PFSK-1 (cell line): ENCODE results near the gene PLOD3.

Experiments used
- FOXP2 ChIP-seq: optimal IDR thresholded peaks from 2 replicates; pipeline ENCODE3; 2011; ENCODE audit warnings: borderline replicate concordance, control low read depth, inconsistent platforms; ENCODE audit not compliant: insufficient read depth; ENCODE audit errors: extremely low read length, extremely low read depth
- POLR2AphosphoS5 ChIP-seq: IDR thresholded peaks from 2 replicates; pipeline ENCODE4 v1.6.1; 2012; ENCODE audit warnings: low read depth, mild to moderate bottlenecking, control low read depth, low read length, moderate library complexity
- SIN3A ChIP-seq: IDR thresholded peaks from 2 replicates; pipeline ENCODE4 v1.6.1; 2012; ENCODE audit warnings: mild to moderate bottlenecking, low read length, moderate library complexity, borderline replicate concordance; ENCODE audit not compliant: insufficient read depth
- TAF1 ChIP-seq: IDR thresholded peaks from 2 replicates; pipeline ENCODE4 v1.6.1; 2012; ENCODE audit warnings: low read length, control low read depth, borderline replicate concordance; ENCODE audit not compliant: insufficient read depth
- TF ChIP-seq, protein P1 (sequence below), 2 experiments: IDR thresholded peaks; 2 replicates each; pipeline versions ENCODE4 v1.6.1 to v1.8.0; 2011 to 2012; ENCODE audit warnings: low read depth in 2 of 2, low read length in 2 of 2, control low read depth in 1 of 2, inconsistent platforms in 1 of 2, mild to moderate bottlenecking in 1 of 2, moderate library complexity in 1 of 2; ENCODE audit not compliant: insufficient read depth in 1 of 2

Gene PLOD3

DNA sequence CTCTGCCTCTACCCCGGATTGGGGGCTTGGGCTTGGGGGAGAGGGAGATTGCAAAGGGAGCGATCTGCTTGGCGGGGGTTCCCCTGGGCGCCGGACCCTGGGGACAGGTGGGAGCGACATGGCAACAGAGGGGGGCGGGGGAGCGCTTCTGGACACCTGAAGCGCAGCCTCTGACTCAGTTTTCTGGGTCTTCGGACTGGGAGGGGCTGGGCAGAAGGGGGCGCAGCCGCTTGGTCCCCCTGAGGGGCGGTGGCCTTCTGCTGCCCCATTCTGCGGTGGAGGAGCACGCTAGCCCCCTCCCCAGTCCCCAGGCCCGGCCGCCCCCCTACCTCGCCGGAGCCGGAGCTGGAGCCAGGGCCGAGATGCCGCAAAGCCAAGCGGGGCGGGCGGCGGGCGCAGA lies 37.7 kb downstream of the PLOD3 start:
- TF ChIP-seq POLR2AphosphoS5 (no peak), TAF1 (no peak), FOXP2 (no peak), SIN3A (no peak)
- TF ChIP-seq, protein P1, sequence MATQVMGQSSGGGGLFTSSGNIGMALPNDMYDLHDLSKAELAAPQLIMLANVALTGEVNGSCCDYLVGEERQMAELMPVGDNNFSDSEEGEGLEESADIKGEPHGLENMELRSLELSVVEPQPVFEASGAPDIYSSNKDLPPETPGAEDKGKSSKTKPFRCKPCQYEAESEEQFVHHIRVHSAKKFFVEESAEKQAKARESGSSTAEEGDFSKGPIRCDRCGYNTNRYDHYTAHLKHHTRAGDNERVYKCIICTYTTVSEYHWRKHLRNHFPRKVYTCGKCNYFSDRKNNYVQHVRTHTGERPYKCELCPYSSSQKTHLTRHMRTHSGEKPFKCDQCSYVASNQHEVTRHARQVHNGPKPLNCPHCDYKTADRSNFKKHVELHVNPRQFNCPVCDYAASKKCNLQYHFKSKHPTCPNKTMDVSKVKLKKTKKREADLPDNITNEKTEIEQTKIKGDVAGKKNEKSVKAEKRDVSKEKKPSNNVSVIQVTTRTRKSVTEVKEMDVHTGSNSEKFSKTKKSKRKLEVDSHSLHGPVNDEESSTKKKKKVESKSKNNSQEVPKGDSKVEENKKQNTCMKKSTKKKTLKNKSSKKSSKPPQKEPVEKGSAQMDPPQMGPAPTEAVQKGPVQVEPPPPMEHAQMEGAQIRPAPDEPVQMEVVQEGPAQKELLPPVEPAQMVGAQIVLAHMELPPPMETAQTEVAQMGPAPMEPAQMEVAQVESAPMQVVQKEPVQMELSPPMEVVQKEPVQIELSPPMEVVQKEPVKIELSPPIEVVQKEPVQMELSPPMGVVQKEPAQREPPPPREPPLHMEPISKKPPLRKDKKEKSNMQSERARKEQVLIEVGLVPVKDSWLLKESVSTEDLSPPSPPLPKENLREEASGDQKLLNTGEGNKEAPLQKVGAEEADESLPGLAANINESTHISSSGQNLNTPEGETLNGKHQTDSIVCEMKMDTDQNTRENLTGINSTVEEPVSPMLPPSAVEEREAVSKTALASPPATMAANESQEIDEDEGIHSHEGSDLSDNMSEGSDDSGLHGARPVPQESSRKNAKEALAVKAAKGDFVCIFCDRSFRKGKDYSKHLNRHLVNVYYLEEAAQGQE (IDR thresholded peaks at IDR 0.05; ENCODE audit: insufficient read depth in 1 of 2, low read depth in 2 of 2, low read length in 2 of 2), result no peak

DNA sequence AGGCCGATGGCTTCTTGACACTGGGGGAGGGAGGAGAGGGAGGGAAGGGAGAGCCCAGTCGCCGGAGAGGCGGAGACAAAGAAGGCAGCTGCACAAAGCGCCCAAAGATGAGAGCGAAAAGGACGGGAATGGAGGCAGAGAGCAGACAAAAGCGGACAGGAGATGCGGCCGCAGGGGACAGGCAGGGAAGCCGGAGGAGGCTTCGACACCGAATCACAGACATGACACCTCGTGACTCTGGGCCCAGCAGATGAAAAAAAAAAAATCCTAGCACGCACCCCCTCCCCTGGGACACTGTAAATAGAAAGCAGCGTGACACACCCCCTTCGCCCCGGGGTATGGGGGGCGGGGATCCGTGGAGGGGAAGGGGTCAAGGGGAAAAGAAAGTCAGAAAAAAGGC lies 38.3 kb downstream of the PLOD3 start:
- no peak for TF ChIP-seq POLR2AphosphoS5
- TF ChIP-seq, protein P1 (IDR thresholded peaks at IDR 0.05; ENCODE audit: insufficient read depth in 1 of 2, low read depth in 2 of 2, low read length in 2 of 2), result no peak
- no peak for TF ChIP-seq SIN3A
- TF ChIP-seq FOXP2, result no peak
- no peak for TF ChIP-seq TAF1

DNA sequence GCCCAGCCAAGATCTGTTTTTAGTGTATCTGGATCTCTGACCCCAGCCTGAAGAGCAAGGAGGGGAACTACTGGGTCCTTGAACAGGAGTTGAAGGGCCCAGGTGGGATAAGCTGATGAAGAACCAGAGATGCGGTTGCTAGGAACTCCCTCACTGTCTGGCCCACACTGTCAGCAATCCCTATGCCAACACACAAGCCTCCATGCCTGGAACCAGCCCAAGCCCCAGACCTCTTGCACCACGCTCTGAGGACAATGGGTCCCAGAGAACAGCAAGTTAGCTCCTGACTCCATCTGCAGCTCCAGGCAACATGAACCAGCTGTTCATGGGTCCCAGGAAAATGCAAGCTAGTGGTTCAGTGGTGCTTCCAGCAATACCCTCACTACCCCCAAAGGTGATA lies 39.7 kb downstream of the PLOD3 start:
- TF ChIP-seq, protein P1 (IDR thresholded peaks at IDR 0.05; ENCODE audit: insufficient read depth in 1 of 2, low read depth in 2 of 2, low read length in 2 of 2), result no peak
- TF ChIP-seq POLR2AphosphoS5 (no peak), FOXP2 (no peak), SIN3A (no peak), TAF1 (no peak)

DNA sequence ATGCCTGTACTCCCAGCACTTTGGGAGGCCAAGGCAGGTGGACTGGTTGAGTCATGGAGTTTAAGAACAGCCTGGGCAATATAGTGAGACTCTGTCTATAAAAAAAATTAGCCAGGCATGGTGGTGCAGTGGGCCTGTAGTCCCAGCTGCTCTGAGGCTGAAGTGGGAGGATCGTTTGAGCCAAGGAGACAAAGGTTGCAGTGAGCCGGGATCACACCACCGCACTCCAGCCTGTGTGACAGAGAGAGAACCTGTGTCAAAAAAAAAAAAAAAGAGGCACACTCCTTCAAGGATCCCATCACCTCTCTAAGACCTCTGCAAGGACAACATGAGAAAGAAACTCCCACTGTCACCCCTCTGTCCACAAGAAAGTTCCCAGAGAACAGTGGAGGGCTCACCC lies 41.7 kb downstream of the PLOD3 start:
- TF ChIP-seq SIN3A (no peak), POLR2AphosphoS5 (no peak), TAF1 (no peak), FOXP2 (no peak)
- TF ChIP-seq, protein P1 (IDR thresholded peaks at IDR 0.05; ENCODE audit: insufficient read depth in 1 of 2, low read depth in 2 of 2, low read length in 2 of 2), result no peak

DNA sequence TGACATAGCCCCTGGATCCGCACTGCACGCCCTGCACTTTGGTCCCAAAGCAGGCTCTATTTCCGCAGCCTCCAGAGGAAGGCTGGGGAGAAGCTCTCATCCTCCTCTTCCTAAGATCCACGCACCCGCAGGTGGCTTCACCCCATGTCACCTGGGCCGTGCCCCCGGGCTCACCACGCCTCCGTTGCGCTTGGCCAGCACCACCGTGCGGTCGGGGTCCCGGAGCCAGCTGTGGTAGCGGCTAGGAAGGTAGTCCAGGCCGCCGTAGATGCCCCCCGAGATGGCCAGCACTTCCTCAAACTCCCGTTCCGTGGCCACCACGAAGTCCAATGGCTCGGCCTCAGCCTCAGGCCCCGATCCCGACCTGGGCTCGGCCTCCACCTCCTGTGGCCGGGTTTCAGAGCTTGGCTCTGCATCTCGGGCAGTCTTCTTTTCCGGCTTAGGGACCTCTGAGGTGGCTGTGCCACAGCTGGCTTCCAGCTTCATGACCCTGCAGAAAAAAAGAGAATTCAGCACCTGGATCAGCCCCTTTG lies 43.0 kb downstream of the PLOD3 start:
- TF ChIP-seq POLR2AphosphoS5 (no peak), SIN3A (no peak), FOXP2 (no peak), TAF1 (no peak)
- TF ChIP-seq, protein P1 (IDR thresholded peaks at IDR 0.05; ENCODE audit: insufficient read depth in 1 of 2, low read depth in 2 of 2, low read length in 2 of 2), result no peak
